ENCODE data around the gene URI1.
"Not testable (repeated sequence)": the region's sequence is repeated elsewhere in the genome, so short reads cannot be mapped to it uniquely, and the experiment has no call there.

Gene URI1

DNA sequence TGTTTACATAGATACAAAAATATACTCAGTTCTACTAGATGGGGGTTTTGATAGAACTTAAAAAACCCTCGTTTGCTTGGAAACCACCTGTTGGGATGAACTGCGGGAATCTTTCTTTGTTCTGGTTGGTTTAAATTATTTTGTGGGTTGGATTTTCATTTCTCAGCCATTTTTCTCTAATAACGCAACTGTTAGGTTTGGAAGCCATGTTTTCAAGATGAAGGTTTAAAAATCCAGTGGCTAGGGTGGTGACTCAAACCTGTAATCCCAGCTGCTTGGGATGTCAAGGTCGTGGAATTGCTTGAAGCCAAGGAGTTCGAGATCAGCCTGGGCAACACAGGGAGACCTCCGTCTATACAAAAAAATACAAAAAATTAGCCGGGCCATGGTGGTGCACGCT, 1.6 kb downstream of the URI1 start:
- DNase-seq, result no peak

DNA sequence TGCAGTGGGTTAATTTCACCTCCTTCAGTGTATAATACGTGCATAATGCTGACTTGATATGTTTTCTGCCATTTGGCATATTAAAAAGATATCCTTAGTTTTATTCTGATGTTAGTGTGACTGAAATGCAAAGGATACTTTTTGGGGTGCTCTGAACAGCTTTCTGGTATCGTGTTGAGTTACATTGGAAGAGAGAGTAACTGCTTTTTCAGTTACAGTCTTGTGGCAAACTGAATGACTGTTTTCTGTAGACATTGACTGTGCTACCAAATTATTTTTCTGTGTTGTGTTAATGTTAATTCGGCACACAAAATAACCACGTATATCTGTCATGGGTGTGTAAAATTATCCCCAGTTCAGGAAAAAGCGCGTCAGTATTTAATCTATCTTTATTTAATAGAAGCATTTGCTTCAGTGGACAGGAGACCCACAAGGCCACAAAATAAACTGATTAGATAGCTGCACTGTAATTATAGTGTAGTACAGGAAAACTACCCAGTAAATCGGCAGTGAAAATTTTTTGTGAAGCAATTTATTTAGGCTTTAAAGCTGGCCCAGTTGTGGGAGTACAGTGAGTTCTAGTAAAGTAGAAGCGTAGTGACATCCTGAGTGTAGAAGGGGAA, 2.5 kb downstream of the URI1 start:
- DNase-seq, result no peak

DNA sequence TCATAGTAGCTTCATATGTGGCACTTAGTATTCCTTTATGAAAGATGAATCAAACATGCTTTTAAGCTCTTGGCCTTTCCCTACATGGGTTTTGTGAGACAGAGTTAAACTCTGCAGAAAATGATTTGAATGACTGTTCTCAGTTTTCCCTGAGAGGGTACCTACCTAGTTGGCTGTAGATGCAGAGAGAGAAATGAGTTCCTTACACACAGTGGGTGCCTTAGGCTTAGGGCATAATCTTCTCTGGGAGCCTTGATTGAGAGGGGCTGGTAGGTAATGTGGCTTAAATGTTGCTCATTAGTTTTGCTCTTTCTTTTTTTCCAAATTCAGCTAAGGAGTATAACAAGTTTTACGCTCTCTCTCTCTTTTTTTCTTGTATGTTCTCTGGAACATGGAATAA, 3.0 kb downstream of the URI1 start:
- DNase-seq, result no peak

DNA sequence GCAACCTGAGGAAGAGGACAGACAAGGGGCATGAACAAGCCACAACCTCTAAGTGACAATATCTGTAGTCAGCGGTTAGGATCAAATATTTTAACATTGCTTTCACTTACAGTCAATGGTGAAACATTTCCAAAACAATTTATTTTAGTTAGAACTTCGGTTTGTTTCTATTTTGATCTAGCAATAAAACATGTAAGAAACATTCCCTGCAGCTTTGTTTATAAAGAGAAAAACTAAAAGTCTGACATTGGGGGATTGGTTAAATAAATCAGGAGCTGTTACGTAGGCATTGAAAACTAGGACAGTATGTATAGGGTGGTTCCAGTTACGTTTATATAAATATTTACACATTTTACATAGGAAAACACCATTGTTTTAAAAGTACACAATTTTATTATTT, 3.4 kb downstream of the URI1 start:
- no peak for DNase-seq

DNA sequence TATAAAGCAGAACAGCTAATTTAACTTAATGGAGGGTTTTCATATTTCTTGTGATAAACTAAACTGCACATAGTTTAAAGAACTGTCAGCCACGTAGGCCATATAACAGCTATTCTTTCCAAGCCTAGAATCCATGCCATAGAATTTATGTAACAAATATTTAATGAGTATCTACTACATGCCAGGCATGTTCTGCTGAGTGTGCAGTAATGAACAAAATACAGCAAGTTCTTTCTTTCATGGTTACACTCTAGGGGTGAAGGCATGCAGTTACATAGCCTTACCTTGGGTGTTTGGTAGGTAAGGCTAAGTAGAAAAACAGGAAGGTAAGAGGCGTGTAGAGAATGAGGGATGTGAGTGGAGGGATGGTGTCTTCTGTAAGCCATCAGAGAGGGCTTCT, 4.6 kb downstream of the URI1 start:
- DNase-seq, result no peak

DNA sequence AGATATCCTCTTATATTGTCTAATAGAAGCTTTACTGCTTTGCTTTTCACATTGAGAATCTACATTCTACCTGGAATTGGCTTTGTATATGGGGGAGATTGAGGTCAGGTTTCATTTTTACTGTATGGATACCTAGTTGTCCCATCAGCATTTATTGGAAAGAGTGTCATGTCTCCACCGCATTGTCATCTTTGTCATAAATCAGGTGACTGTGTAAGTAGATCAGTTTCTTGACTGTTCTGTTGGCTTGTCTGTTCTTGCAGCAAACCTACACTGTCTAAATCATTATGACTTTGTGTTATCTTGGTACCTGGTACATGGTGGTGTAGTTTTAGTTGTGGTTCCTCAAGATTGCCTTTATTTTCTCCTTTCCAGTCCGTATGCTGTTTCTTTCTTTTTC, 5.8 kb downstream of the URI1 start:
- no peak for DNase-seq

DNA sequence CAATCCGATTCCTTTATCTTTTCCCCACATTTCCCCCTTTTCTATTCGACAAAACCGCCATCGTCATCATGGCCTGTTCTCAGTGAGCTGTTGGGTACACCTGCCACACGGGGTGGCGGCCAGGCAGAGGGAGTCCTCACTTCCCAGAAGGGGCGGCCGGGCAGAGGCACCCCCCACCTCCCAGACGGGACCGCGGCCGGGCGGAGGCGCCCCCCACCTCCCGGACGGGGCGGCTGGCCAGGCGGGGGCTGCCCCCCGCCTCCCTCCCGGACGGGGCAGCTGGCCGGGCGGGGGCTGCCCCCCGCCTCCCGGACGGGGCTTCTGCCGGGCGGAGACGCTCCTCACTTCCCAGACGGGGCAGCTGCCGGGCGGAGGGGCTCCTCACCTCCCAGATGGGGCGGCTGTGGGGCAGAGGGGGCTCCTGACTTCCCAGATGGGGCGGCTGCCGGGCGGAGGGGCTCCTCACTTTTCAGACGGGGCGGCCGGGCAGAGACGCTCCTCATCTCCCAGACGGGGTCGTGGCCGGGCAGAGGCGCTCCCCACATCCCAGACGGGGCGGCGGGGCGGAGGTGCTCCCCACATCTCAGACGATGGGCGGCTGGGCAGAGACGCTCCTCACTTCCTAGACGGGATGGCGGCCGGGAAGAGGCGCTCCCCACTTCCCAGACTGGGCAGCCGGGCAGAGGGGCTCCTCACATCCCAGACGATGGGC, 6.9 kb downstream of the URI1 start:
- not testable (repeated sequence) for DNase-seq

DNA sequence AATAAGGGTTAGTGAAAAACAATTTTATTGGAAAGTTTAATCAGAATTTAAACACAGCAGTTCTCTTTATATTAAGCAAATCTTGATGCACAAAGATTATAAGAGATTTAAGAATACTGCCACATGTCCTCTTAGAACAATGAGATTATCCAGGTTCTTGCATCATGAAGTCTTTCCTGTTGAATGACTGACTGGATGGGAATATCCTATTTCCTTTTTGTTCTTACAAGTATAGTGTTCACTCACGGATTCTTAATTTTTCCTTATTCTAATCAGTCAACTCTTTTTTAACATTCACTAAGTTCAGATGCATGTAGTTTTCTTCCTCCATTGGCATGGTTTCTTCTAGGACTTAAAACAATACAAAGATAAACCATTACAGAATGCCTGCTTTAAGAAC, 10.1 kb downstream of the URI1 start:
- DNase-seq, result no peak

DNA sequence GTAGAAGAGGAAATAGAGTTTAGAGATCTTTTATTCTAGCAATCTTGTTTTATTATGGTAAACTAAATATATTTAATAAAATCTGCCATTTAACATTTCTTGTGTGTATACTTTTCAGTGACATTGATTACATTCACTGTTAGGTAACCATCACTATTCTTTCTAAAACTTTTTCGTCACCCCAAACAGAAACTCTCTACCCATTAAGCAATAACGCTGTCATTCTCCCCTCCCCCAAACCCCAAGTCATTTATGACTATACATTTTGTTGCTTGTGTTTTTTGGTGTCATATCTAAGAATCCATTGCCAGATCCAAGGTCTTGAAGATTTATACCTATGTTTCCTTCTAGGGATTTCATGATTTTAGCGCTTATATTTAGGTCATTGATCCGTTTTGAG, 10.6 kb downstream of the URI1 start:
- no peak for DNase-seq

DNA sequence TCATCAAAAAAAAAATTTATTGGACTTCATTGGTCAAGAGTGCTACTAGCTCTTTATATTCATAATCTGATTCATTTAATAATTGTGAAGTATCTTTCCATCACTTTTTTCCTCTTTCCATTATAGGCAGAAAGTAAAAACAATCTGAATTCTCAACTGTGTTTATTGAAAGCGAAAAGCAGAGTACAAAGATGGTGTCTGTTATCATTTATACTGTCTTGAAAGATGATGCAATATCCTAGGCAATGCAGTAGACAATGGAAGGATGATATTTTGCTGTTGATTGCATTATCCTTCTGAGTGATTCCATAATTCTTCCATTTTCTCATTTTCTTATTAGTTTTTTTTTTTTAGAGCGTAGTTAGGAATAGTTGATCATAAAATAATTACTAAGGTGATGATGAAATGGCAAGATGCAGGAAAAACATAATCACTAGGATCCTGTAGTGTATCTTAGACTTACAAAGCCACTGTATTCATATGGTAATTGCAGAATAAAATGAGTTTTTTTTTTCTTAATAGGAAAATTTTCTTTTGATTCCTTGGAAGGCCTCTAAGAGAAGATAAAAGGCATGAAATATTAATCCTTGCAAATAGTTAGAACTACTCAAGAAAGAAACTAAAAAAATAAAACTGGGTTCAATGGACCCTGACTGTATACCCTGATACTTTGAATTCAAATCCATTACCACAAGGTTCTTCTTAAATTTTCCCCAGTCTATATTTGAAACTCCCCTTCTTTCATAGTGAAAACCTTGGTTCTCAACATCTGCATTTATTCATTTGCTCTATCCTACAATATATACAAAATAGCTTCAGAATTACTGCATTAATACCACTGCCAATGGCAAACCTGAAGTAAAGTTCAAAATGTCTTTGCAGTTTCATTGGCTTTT, 11.6 kb downstream of the URI1 start:
- DNase-seq, result no peak

DNA sequence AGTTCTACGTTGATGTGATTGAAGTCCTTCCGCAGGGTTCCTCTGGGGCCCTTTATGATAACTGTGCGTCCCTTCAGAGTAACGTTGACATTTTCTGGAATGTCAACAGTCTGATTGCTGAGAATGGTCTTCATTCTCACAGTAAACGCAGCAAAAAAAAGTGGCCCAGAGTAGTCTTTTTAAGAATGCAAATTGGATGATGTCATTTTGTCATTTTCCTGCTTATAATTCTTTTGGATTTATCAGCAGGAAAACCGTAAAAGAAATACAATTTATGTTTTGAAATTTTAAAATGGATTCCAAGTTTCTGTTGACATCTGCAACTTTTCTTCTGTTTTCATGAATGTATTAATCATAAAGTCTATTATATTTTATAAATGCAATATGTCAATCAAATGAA, 14.8 kb downstream of the URI1 start:
- DNase-seq, result no peak

DNA sequence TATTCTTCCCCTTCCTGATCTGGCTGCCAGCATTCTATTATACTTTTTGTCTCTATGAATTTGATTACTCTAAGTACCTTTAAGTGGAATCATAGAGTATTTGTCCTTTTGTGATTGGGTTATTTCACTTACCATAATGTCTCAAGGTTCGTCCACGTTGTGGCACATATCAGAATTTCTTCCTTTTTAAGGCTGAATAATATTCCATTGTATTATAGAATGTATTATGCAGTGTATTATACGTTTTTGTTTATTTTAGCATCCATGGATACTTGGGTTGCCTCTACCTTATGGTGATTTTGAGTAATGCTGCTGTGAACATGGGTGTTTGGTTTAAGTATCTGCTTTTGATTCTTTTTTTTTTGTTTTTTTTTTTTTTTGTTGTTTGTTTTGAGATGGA, 19.3 kb downstream of the URI1 start:
- DNase-seq, result no peak

DNA sequence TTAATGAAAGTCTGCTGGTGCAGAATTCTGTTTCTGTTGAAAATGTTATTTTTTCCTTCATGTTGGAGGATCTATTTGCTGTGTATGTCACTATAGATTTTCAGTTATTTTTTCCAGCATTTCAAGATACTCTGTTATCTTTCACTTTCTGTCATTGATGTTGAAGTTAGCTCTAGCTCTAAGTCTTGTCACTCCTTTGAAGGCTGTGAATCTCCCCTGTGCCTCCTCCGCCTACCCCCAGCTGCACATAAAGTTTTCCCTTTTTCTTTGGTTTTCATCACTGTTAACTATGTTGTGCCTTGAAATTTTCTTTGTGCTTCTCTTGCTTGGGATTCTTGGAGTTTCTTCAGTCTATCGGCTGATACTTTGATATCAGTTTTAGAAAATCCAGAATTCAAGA, 20.8 kb downstream of the URI1 start:
- DNase-seq, result no peak

DNA sequence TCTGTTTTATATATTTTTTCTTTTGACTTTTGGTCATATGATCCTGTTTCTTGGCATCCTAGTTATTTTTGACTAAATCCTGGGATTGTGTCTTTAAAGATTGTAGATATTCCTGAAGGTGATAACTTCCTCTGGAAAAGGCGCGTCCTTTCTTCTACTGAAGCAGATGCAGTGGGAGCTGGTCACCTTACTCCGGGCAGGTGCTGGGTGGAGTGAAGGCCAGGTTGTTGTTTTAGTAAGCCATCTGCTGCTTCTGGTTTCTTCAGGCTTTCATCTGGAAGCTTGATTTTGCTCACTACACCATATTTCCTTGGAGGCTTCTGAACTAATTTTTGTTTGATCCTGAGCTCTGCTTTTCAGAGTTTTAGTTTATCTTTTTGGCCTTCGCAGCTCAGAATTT, 21.5 kb downstream of the URI1 start:
- no peak for DNase-seq

DNA sequence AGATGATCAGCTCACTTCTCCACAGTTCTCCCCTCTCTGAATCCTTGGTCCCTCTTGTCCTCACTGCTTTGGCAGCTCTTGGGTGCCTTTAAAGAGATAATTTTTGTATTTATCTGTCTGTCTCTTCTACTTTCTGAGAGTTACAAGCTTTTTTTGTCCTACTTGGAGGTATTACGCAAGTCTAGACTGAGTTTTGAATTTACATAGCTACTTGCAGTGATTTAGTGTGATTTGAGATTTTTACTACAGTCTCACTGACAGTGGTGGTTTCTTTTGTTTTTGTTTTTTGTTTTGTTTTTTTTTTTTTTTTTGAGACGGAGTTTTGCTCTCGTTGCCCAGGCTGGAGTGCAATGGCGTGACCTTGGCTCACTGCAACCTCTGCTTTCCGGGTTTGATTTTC, 22.1 kb downstream of the URI1 start:
- no peak for DNase-seq

DNA sequence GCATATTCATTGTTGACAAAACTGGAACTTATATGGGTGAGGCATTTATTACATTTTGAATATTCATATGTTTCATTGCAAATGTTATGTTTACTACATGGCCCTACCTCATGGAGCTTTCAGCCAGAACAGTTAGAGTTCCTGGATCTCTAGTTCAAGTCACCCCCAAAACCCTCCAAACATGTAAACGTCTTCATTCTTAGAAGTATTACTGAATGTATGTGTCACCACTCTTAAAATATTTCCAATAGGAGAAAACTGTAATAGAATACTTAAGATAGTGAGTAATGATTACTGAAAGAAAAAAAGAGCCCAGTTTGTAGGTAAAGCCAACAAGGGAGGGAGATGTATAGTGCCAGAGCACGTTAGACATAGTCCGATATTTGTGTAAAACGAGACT, 23.5 kb downstream of the URI1 start:
- no peak for DNase-seq

DNA sequence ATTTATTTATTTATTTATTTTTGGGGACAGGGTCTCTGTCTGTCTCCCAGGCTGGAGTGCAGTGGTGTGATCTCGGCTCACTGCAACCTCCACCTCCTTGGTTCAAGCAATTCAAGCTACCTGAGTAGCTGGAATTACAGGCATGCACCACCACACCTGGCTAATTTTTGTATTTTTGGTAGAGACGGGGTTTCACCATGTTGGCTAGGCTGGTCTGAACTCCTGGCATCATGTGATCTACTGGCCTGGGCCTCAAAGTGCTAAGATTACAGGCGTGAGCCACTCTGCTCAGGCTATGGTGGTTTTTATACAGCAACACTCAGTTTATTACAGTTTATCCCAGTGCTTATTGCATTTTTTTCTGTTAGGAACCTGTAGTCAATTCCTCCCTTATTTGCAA, 24.1 kb downstream of the URI1 start:
- not testable (repeated sequence) for DNase-seq

DNA sequence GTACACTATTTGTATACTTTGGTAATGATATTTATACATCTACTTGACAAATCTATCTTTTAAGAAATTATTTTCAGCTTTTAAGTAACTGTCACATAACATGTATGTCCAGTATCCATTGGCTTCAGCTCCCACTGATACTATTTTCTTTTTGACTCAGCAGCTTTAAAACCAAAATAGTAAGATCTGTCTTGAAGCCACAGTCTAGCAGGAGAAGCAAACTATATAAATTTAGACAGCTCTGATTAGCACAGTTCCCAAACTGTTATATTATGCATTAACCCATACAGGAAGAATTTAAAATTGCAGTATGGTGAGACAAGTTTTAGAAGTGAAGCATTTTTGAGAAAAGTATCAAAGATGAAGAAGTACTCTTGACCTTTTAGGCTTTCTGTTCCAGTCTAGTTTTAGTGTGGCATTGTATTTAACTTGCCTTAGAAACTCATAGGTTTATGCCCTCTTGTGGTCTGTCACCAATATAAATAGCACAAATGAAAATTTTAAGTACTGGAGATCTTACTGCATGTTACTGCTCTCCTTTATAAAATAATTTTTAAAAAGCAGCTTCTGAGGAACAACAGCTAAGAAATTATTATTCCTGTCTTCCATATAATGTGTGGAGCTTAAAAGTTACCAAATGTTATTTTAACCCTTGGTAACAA, 24.7 kb downstream of the URI1 start:
- DNase-seq, result peak; percentile 9

DNA sequence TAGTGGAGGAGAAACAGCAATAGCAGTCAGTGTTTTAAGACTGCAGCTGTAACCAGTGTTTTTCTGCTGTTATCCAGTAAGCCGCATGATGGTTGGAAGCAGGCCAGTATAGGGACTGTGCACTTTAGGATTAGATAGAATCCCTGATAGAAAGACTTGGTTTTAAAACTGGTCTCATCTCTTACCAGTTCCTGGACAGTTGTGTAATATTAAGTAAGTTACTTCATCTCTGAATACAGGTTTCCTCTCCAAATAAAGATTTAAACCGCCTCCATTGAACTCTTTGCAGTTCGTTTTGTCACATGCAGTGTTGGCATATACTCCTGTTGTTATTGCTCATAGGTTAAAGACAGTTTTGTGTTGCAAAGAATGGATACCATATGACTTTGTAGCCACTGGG, 25.6 kb downstream of the URI1 start:
- DNase-seq, result peak; percentile 30

DNA sequence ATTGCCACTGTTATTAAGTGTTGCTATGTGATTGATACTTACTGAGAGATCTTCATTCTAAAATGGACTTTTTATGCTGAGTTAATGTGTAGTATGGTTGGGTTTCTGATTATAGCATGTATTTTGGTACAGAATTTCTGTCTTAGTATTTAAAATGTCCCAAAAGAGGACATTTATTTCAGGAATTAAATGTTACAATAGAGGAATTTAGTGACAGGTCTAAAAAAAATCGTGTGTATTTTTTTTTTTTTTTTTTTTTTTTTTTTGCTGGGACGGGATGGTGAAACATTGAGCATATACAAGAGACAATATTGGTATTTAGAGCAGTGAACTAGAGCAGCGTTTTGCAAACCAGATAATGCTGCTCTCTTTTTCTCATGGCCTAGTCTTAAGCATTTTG, 27.9 kb downstream of the URI1 start:
- DNase-seq, result no peak

DNA sequence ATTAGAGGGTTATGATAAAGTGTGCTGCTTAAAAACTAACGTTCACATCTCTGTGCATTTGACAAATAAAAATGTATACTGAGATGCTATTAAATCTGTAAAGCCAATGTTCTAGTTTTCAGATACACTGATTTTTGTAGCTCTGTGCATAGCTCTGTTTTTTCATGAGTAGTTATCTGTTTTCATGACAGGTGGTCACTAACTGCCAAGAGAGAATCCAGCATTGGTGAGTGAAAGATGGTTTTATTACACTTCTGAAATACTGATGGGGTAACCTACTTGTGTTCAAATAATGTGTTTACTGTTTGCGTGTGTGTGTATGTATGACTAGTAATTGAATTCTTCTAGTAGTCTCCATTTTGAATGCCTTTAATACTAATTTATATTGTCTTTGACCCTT, 29.0 kb downstream of the URI1 start:
- no peak for DNase-seq

DNA sequence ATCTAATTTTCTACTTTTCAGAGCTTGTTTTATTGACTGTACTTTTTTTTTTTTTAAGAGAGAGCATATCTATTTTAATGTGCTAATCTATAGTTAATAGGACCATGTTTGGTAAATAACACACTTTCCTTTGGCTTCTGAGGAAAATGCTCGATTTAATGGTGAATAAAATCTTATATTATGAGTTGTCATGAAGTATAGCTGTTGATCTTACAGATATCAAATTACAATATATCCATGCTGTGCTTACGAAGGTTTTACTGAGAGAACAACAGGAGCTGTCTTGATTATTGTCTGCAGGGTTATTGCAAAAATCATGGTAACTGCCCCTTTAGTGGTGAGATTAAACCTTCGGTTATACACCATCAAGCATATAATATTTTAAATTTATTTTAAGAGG, 29.6 kb downstream of the URI1 start:
- DNase-seq, result no peak

DNA sequence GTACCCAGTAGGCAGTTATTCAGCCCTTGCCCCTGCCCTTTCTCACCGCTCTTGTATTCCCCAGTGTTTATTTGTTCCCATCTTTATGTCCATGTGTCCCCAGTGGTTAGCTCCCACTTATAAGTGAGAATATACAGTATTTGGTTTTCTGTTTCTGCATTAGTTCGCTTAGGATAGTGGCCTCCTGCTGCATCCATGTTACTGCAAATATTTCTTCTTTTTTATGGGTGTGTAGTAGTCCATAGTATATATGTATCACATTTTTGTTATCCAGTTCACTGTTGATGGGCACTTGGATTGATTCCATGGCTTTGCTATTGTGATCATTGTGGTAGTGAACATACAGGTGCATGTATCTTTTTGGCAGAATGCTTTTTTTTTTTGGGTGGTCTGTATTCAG, 32.7 kb downstream of the URI1 start:
- no peak for DNase-seq

All from RPMI8226 (cell line).